Inferior parietal cortex (tissue), 1 donor: Measurements from ENCODE around the gene ZNF566.
A peak's percentile ranks its signal among the peaks of the same experiment; 100 is the strongest.
"Not testable (repeated sequence)": the region's sequence is repeated elsewhere in the genome, so short reads cannot be mapped to it uniquely, and the experiment has no call there.

ENCODE experiments used
- DNase-seq: peaks from one replicate; pipeline ENCODE4 v3.0.0-alpha.2; 2016; ENCODE audit errors: extremely low spot score

ZNF566 gene

GRCh38 chr19:36489118-36489919 is at the start of gene ZNF566:
Gene ZNF566, minus strand, starts transcription at chr19:36489561. Its CDS starts 13,004 bp downstream, at chr19:36476557.
- peak; percentile 95 for DNase-seq

GRCh38 chr19:36528921-36529518 is 39.7 kb upstream of the ZNF566 start:
- DNase-seq, result no peak

- peak; percentile 98 for DNase-seq
Measured at GRCh38 chr19:36528194-36528920, 39.0 kb upstream of the ZNF566 start, which contains the start of gene ZNF260. Gene ZNF260, minus strand, starts transcription at chr19:36528271. Its CDS starts 13,033 bp downstream, at chr19:36515238.

GRCh38 chr19:36527873-36528193 is 38.5 kb upstream of the ZNF566 start:
- DNase-seq, result no peak

- no peak for DNase-seq
Measured at GRCh38 chr19:36527341-36527740, 38.0 kb upstream of the ZNF566 start.

GRCh38 chr19:36526581-36526980 is 37.2 kb upstream of the ZNF566 start:
- no peak for DNase-seq

- no peak for DNase-seq
Measured at GRCh38 chr19:36524617-36525016, 35.3 kb upstream of the ZNF566 start.

GRCh38 chr19:36514012-36514612 is 24.8 kb upstream of the ZNF566 start:
- no peak for DNase-seq

GRCh38 chr19:36508325-36508724 is 19.0 kb upstream of the ZNF566 start:
- DNase-seq, result no peak

- no peak for DNase-seq
Measured at GRCh38 chr19:36501973-36502372, 12.6 kb upstream of the ZNF566 start.

- DNase-seq, result no peak
Measured at GRCh38 chr19:36497001-36497400, 7.6 kb upstream of the ZNF566 start.

- peak; percentile 77 for DNase-seq
Measured at GRCh38 chr19:36492689-36493453, 3.5 kb upstream of the ZNF566 start.

- not testable (repeated sequence) for DNase-seq
Measured at GRCh38 chr19:36490846-36491245, 1.5 kb upstream of the ZNF566 start.

- DNase-seq, result peak; percentile 89
Measured at GRCh38 chr19:36489920-36490415, 607 bp upstream of the ZNF566 start.

- DNase-seq, result no peak
Measured at GRCh38 chr19:36488846-36489117, 579 bp downstream of the ZNF566 start.

- DNase-seq, result no peak
Measured at GRCh38 chr19:36488118-36488845, 1.1 kb downstream of the ZNF566 start.

- no peak for DNase-seq
Measured at GRCh38 chr19:36483653-36484052, 5.7 kb downstream of the ZNF566 start.

- DNase-seq, result no peak
Measured at GRCh38 chr19:36482876-36483275, 6.5 kb downstream of the ZNF566 start.

- no peak for DNase-seq
Measured at GRCh38 chr19:36460046-36460445, 29.3 kb downstream of the ZNF566 start.

GRCh38 chr19:36456831-36457230 is 32.5 kb downstream of the ZNF566 start:
- DNase-seq, result no peak
